NCI-H510A (cell line): Measurements from ENCODE around the gene DDX4.
"Not testable (repeated sequence)": the region's sequence is repeated elsewhere in the genome, so short reads cannot be mapped to it uniquely, and the experiment has no call there.

Source experiments
- DNase-seq: peaks from one replicate; lab custom pipeline; 2025; lab: John Stamatoyannopoulos, UW

The DDX4 gene

DNA sequence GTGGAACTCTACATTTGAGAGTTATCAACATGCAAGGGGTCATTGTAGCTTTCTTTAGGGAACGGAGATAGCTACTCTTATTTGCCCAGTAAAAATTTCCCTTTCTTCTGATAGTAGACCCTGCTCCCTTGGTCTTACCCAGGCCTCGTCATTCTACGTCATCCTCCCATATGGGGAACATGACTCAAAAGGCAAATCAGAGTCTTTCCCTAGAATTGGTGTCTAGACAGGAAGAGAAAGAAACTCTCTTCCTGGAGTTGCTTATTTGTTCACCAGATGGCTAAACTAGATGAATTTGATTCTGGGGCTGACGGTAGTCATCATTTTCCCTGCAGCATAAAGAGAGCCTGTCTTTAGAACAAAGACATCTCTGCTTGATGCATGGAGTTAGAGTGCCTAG is 13.6 kb upstream of the DDX4 start:
- no peak for DNase-seq

DNA sequence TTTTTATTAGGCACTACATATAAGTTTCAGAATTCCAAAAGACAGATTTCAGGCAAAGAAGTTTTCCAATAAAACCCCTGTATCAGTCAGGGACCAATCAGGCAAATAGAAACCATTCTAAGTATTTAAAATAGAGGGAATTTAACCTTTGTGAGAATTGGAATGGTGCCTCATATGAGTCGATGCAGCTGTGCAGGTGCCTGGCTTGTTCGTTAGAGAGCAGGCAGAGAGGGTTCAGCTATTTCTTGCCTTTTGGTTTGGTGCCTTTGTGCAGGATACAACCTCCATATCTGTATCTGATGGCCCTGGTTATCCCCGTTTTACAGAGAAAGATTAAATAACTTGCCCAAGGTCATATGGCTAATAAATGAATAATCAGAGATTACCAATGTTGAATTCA is 6.0 kb upstream of the DDX4 start:
- DNase-seq: no peak

DNA sequence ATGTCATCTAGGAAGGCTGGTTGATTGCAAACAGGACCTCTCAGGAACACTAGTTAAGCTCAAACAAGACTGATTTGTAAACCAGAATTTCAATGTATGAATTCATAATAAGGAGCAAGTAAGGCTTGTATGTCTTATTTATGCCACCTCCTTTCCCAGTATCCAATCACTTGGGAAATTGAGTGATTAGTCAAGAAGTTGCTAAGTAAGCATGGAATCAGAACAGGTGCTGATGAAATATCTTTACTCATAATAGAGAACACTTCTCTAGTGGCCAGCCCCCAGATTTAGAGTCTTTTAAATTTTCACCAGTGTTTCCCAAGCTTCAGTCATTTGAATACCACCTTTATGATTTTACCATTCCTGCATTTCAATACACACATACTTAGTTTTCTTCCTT is 5.3 kb upstream of the DDX4 start:
- no peak for DNase-seq

DNA sequence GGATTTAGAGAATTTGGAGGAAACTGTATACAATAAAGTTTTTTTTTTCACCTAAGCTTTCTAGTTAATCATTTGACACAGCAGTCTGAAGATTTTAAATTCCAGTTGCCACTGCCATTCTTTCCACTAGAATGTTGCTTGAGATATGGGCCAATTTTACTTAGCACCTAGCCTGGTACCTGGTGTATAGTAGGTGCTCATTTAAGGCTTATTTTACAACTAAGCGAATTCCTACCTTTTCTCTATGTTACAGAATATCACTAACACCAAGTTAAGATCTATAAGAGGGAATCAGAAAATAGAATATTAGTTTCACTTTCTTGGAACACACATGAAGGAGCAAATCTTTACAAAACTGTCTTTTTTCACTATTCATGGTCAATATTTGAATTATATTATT is 3.2 kb upstream of the DDX4 start:
- DNase-seq: no peak

DNA sequence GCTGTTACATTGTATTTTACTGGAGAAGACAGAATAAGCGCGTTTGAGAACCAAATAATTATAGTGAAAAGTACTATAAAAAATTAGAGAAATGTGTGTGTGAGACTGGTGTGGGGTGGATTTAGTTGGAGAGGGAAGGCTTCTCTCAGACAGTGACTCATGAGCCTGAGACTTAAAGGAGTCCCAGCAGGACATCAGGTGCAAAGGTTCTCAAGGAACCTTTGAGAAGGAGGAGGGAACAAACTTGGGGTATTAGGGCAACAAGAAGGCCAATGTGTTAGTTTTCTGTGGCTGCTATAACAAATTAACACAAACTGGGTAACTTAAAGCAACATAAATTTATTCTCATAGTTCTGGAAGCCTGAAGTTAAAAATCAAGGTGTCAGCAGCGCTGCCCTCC is 4.9 kb downstream of the DDX4 start:
- no peak for DNase-seq

DNA sequence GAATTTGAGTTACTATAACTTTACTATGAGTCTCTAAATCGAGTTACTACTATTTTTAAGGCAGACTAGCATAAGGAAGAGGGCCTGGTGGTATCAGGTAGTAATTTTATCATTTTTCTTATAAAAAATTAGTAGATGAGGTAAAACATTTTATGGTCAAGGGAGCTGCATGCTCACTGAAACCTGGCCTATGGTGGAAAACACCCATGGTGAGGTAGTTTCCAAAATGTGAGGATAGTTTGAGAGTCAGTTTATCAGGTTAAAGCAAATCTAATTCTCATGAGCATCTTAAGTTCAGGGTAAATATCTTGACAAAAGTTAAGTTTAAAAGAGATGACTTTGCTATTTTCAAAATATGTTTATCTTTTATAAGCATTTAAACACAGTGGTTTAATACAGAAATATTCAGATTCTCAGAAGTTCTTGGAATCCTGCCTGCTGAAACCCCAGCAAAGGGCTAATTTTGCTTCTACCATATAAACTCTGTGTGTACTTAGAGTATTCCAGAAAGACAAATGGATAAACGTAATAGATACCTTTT is 10.0 kb downstream of the DDX4 start:
- DNase-seq: no peak

DNA sequence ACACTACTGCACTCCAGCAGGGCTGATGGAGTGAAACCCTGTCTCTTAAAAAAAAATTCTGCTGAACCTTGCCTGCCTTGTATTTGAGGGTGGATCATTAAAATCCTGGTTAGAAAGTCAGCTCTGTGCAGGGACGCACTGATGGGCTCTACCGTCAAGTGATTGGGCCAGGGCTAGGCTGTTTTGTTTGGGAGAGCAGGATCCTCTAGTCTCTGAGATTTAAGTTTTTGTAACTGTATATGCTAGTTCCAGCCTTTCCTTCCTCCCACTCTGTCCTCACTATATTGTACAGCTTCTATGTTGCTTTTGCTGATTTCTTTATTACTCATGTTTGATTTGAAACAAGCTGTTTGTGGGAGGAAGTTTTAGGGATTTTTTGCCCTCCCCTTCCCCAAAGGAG is 11.5 kb downstream of the DDX4 start:
- DNase-seq: no peak

DNA sequence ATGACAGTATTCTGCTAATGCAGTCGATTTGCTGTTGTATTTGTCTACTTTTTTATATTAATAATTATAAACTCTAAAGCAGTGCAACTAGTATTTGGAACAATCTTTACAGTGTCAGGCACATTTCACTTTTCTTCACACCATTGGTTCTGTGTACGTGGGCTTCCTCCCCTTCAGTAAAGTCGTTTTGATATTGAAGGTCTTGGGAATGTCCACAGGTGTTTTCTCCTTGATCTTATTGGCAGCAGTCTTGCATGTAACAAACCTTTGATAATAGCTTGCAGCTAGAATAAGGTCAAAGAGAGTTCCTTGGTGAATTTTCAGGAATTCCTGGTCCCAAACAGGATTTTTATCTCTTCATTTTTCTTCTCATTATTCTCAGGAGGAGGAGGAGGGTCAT is 12.2 kb downstream of the DDX4 start:
- DNase-seq: no peak

DNA sequence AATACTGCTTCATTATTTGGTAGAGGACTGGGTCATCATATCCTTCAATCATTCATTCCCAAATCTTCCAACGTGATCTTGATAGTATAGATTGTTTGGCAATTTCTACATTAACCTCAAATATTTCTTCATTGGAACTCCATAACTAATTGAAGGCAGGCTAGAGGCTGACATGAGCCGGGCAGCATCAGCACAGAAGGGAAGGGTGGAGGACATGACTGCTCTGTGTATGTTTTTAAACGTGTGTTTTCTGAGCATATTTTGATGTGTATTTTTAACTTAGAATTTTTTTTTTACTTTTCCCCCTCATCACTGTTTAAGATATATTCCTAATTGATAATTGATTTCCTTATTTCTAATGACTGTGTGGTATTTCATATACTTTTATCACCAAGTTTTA is 12.6 kb downstream of the DDX4 start:
- DNase-seq: no peak

DNA sequence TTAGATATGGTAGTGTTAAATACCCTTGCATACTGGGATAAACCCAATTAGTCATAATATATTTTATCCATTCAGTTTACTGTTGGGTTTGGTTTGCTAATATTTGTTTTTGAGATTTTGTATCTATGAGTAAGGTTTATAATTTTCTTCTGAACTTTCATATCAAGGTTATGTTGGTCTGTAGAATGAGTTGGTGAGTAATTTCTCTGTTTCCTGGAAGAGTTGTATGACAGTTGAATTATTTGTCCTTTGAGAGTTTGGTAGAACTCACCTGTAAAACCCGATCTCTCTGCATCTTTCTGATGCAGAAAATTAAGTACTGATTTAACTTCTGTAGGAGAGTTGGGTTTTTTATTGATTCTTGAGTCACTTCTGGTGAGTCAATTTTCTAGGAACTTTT is 20.4 kb downstream of the DDX4 start:
- no peak for DNase-seq

DNA sequence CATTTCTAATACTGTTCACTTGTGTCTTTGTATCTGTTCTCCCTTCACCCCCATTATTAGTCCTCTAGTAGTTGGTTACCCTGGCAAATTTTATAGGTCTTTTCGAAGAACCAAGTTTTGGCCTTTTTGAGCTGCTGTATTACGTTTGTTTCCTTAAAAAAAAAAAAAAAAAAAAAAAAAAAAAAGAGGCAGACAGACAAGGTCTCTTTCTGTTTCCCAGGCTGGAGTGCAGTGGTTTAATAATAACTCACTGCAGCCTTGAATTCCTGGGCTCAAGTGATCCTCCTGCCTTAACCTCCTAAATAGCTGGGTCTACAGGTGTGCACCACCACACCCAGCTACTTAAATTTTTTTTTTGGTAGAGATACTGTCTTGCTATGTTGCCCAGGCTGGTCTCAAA is 20.9 kb downstream of the DDX4 start:
- DNase-seq: no peak

DNA sequence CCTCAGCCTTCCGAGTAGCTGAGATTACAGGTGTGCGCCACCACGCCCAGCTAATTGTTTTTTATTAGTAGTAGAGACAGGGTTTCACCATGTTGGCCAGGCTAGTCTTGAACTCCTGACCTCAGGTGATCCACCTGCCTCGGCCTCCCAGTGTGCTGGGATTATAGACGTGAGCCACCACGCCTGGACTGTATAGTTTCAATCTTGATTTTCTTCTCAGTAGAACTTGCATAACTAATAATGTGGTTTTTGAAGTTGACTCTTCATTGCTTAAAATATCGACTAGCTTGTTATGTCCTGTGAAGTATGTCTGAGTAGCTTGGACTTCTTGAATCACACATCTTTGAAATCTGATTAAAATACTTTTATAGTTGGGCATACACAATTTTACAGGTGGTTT is 23.9 kb downstream of the DDX4 start:
- not testable (repeated sequence) for DNase-seq

DNA sequence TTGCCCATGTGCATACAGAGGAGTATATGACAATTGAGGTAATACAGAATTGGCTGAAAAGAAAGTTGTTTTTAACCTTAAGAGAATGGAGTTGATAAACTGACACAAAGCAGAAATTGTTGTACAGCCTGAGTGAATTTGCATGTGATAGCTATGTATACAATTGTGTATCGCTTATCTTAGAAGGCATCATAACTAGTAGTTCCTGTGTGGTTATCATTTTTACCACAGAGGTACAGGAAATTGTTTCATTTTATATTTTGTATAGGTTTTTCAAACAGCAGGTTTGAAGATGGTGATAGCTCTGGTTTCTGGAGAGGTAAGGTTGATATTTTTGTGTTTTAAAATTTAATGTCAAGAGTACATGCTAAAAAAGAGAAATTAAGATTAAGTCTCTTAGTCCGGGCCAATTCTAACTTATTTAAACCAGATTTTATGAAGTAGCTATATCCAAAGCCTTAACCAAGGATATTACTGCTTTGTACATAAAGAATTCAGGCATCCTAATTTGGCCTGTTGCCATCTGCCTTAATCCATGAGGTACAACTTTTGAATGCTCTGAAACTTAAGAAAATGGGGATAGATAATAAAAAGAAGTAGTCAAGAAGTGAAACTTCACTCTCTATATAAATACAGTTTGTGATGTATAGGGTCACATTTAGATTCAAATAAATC is 26.0 kb downstream of the DDX4 start:
- no peak for DNase-seq

DNA sequence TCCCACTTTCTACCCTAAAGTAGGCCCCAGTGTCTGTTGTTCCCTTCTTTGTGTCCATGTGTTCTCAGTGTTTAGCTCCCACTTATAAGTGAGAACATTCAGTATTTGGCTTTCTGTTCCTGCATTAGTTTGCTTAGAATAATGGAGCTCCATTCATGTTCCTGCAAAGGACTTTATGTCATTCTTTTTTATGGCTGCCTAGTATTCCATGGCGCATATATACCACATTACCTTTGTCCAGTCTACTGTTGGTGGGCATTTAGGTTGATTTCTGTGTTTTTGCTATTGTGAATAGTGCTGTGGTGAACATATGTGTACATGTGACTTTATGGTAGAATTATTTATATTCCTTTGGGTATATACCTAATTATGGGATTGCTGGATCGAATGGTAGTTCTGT is 30.4 kb downstream of the DDX4 start:
- no peak for DNase-seq

DNA sequence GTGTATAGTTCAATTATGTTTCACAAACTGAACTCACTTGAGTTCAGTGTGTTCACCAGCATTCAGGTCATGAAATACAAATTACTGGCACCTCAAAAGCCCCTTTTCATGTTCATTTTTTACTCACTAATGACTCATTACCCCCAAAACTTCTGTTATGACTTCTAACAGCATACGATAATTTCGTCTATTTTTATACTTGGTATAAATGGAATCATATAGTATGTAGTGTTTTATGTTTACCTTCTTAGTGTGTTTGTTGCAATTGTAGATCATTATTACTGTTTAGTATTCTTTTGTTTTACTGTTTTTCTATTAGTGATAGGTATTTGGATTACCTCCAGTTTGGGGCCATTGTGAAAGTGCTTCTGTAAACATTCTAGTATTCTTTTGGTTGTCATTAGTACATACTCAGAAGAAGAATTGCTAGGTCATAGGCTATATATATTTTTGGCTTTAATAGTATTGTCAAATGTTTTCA is 33.4 kb downstream of the DDX4 start:
- DNase-seq: no peak

DNA sequence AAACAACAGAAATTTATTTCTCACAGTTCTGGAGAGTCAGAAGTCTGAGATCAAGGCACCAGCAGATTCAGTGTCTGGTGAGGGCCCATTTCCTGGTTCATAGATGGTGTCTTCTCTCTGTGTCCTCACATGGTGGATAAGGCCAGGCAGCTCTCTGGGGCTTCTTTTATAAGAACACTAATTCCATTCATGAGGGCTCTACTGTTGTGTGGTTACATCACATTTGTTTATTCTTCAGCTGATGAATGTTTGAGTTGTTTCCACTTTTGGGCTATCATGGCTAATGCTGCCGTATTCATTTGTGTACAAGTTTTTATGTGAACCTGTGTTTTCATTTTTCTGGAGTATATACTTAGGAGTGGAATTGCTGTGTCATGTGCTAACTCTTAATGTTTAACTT is 35.2 kb downstream of the DDX4 start:
- DNase-seq: no peak

DNA sequence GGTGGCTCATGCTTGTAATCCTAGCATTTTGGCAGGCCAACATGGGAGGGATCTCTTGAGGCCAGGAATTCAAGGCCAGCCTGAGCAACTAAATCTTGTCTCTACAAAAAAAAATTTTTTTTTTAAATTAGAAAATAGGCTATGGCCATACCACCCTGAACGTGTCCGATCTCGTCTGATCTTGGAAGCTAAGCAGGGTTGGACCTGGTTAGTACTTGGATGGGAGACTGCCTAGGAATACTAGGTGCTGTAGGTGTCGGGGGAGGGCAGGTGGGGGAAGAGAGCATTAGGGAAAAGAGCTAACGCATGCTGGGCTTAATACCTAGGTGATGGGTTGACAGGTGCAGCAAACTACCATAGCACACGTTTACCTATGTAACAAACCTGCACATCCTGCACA is 39.5 kb downstream of the DDX4 start:
- no peak for DNase-seq

DNA sequence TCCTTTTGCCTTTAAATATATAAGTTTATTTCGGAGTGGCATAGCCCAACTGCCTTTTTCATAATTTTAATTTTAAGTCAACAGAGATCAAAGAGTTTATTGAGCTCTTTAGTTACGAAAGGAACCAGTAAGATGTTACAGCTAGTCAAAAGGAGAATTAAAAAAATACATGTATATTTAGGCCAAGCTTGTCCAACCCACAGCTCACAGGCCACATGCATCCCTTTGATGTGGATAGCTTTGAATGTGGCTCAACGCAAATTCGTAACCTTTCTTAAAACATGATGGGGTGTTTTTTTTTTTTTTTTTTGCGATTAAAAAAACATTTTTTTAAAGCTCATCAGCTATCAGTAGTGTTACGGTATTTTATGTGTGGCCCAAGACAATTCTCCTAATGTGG is 63.1 kb downstream of the DDX4 start:
- no peak for DNase-seq

DNA sequence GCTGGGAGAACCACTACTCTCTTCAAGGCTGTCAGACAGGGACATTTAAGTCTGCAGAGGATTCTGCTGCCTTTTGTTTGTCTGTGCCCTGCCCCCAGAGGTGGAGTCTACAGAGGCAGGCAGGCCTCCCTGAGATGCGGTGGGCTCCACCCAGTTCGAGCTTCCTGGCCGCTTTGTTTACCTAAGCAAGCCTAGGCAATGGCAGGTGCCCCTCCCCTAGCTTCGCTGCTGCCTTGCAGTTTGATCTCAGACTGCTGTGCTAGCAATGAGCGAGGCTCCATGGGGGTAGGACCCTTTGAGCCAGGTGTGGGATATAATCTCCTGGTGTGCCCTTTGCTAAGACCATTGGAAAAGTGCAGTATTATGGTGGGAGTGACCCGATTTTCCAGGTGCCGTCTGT is 71.0 kb downstream of the DDX4 start:
- not testable (repeated sequence) for DNase-seq

DNA sequence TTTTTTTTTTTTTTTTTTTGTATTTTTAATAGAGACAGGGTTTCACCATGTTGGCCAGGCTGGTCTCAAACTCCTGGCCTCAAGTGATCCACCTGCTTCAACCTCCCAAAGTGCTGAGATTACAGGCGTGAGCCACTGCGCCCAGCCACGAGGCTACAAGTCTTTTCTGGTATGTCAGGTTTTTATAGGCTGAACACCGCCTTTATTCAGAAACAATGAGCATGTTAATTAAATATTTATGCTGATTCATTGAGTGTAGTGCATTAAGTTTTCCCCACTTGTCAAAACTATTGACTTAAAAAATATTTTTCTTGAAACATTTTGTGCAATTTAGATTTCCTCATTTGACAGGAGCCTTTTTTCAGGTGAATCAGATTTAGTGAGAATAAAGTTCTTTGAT is 78.1 kb downstream of the DDX4 start:
- DNase-seq: not testable (repeated sequence)

DNA sequence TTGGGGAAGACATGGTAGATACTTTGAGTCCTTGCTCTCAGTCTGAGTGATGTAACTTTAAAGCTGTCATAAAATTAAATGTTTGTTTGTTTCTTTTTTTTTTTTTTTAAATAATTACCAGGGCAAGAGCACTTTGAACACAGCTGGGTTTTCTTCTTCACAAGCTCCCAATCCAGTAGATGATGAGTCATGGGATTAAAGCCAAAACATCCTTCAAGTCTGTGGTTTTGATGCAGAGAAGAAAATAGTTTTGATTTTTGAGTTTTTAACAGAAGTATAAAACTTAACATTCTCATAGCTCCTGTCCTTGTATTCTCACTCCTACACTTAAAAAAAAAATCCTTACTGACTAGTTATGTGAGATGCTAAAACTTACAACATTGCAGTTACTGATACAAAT is 78.5 kb downstream of the DDX4 start:
- no peak for DNase-seq

DNA sequence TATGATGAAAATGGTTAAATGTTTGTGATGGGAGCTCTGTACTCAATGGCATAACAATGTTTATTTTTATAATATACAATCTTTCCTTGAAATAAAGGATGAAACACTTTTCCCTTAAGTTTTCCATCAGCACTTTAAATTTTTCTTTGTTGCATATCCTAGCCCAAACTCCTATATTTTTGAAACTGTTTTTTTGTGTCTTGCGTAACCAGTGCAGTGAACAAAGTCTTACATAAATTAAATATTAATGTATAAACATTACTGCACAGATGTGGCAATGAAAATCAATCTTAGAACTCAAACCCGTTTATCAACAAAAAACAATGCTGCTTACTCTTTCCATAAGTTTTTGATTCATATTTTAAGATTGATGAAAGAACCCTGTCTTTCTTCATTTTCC is 79.2 kb downstream of the DDX4 start:
- DNase-seq: no peak

DNA sequence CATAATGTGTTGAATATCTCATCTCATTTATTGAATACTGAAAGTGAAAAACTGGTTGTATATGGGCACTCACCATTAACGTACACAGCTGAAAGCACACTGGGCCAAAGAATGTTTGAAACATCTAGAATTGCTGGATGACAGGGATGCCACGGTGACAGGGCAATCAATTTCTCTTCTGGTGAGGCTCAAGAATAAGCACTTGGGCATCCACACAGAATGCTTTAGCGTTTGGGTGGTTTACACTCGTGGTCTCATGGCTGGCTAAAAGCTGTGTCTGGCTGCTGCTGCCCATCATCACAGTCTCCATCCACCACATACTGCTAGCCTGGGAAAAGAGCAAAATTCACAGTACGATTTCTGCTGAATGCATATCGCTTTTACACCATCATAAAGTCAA is 82.6 kb downstream of the DDX4 start:
- DNase-seq: no peak

DNA sequence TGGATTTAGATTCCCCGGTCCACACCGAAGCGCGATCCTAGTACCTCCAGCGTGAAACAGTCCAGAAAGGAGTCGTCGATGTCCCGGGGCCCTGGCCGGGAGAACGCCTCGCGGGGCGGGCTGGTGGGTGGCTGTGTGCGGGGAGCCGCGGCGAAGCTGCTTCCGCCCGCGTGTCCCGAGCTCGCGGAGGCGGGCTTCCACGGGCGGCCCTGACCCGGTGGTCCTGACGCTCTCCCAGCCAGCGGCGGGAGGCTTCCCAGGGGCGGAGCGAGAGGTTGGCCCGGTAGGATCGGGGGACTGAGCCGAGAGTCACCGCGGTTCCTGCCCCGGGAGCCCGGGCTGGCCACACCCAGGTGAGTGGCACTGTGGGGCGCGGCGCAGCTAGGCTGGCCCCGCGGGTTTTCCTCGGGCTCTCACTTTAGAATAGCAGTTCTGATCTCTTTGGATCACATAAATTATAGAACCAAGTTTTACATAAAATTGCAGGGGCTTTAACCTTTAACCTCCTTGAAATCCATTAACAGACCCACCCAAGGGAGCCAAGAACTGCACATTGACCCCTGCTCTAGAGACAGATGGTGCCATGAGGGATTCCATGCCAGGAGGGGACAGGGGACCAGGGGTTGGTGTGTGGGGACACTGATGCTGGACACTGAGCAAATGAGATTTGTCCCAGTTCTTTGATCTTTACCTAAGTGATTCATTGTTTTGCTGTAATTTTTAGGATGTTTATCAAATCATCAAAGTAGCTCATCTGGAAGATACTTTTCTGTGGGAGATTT is 84.1 kb downstream of the DDX4 start:
- no peak for DNase-seq
